GM10248 (cell line): ENCODE results near the gene CAPZB.

Source experiments
- CTCF ChIA-PET: fragments of 300-600 bp; sonication (Branson Sonifier 250); formaldehyde crosslinking; extraction: SDS; loops from one replicate; lab custom pipeline; 2021; ENCODE audit warnings: antibody characterized with exemption; lab: Yijun Ruan, JAX
- POLR2A ChIA-PET: fragments of 350-650 bp; sonication (Branson Sonifier 250); formaldehyde crosslinking; extraction: SDS; loops from one replicate; lab custom pipeline; 2020; ENCODE audit warnings: antibody characterized with exemption; lab: Yijun Ruan, JAX
- DNase-seq: peaks from one replicate; pipeline ENCODE4 v3.0.0; 2012; ENCODE audit errors: extremely low spot score
- TF ChIP-seq, protein P1 (sequence below): IDR thresholded peaks from 2 replicates; pipeline ENCODE4 v1.5.1; 2012; ENCODE audit warnings: mild to moderate bottlenecking, low read depth; ENCODE audit errors: extremely low read depth, missing control alignments, control extremely low read depth

Gene CAPZB

DNA sequence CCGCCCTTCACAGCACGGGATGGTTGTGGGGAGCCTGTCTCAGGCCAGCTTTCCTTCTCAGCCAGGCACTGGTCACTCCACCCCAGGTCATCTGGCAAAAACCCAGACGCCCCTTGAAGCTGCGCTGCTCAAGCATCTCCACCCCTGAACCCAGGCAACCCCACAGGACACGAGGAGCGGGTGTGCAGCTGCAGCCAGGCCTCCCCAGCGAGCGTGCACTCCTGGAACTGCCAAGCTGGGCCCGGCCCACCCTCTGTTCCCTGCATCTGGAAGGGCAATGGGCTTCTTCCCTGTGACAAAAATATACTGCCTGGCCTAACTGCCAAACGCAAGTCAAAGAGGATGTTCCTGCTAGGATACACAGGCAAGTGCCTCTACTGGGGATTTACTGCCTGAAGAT lies 133.5 kb downstream of the CAPZB start:
- CTCF ChIA-PET: interaction anchor here (1.0 to 2.0 kb wide), 2 partner anchors 10 to 299 kb away, joined by 3 to 7 read pairs; no protein-coding TSS in a partner anchor
- TF ChIP-seq, protein P1, sequence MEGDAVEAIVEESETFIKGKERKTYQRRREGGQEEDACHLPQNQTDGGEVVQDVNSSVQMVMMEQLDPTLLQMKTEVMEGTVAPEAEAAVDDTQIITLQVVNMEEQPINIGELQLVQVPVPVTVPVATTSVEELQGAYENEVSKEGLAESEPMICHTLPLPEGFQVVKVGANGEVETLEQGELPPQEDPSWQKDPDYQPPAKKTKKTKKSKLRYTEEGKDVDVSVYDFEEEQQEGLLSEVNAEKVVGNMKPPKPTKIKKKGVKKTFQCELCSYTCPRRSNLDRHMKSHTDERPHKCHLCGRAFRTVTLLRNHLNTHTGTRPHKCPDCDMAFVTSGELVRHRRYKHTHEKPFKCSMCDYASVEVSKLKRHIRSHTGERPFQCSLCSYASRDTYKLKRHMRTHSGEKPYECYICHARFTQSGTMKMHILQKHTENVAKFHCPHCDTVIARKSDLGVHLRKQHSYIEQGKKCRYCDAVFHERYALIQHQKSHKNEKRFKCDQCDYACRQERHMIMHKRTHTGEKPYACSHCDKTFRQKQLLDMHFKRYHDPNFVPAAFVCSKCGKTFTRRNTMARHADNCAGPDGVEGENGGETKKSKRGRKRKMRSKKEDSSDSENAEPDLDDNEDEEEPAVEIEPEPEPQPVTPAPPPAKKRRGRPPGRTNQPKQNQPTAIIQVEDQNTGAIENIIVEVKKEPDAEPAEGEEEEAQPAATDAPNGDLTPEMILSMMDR: no peak
- POLR2A ChIA-PET: no interaction called here
- no peak for DNase-seq

DNA sequence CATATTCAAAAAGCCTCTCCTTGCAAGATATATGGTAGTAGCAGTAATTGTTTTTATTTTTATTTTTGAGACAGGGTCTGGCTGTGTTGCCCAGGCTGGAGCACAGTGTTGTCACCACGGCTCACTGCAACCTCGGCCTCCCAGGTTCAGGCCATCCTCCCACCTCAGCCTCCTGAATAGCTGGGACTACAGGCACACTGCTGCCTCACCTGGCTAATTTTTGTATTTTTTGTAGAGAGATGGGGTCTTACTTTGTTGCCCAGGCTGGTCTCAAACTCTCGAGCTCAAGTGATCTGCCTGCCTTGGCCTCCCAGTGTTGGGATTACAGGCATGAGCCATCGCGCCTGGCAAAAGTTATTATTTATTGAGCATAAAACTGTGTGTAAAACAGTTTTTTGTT lies 134.8 kb downstream of the CAPZB start:
- CTCF ChIA-PET: interaction anchor here (1.7 to 2.0 kb wide), 2 partner anchors 9 to 300 kb away, joined by 4 to 7 read pairs; no protein-coding TSS in a partner anchor
- POLR2A ChIA-PET: no interaction called here
- TF ChIP-seq, protein P1: no peak
- DNase-seq: no peak

DNA sequence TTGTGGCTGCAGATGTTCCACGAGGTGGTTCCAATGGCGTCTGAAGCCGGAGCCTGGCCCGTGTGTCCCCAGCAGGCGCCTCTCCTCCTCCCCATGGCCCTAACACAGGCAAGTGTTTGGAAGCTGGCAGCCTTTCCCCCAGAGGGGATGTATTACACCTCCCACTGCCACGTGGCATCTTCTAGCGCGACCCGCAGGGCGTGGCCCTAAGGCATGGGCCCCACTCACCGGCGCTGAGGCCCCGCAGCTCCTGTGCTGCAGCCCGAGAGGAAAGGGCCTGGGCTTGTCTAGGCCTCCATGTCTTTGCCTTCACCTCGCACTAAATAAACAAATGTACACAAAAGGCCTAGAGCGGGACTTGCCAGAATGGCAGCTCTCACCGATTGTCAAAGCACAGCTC lies 135.3 kb downstream of the CAPZB start:
- CTCF ChIA-PET: interaction anchor here (1.2 to 1.7 kb wide), 2 partner anchors 11 to 301 kb away, joined by 3 to 4 read pairs; no protein-coding TSS in a partner anchor

DNA sequence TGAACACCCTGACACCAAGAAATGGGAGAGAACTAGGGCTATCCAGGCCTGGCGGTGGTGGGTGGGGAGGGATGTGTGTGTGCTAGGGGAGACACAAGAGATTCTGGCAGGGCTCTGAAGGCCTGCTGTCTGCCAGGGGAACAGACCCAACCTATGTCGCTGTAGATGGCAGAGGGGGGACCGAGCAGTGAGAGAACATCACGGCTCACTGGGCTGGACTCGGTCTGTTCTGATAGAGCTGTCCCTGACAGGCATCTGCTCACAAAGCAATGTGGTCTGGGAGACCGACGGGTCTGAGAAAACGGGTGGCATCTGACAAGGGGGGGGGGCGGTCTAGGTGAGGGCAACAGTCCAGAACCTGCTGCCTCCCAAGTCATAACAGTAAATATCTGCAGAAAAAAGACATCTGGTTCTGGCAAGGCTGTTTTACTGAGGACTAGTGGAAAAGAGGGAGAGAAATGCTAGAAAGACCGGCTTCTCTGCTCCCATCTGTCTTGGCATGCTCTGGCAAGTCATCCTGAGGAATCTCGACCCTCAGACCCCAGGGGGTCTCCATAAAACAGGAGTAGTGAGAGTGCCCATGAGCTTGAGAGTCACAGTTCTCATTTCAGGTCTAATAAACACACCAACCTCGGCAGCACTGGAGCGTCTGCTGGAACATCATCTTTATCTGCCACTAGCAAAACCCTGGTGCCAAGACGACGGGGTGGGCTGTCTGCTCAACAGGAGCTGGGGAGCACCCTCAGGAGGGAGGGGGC lies 136.7 kb downstream of the CAPZB start:
- CTCF ChIA-PET: interaction anchor here (0.8 to 2.7 kb wide), 5 partner anchors 8 to 314 kb away, joined by 3 to 11 read pairs (median 3); no protein-coding TSS in a partner anchor
- POLR2A ChIA-PET: no interaction called here
- DNase-seq: no peak
- TF ChIP-seq, protein P1: no peak

More for the DNA sequence above, 135.3 kb downstream of the CAPZB start:
- DNase-seq: no peak
- POLR2A ChIA-PET: no interaction called here
- TF ChIP-seq, protein P1: no peak

DNA sequence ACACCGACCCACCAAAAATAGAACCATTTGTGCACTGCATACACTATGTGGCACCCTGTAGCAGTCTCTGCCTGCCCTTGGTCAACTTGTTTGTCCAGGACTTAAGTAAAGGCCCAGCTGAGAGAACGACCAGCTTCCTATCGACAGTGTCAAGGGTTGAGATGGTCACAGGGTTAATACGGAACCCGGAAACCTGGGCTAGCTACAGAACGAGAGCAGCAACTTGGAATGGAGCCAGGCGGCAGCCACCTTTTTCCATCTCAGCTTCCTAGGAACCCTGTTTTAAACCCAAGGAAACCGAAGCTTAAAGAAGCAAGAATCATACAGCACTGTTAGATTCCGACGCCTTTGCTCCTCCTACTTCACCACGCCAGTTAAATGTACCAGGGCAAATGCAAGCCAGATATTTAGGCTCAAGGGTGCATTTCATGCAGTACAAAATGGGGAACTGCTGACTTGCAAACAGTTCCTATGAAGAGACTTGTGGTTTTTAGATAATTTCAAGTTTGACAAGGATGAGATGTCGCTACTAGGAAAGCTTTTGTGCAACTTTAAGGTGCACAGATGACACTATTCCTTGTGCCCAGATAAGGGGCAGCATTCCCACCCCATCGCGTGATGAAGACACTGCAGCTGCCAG lies 137.7 kb downstream of the CAPZB start:
- no peak for DNase-seq

DNA sequence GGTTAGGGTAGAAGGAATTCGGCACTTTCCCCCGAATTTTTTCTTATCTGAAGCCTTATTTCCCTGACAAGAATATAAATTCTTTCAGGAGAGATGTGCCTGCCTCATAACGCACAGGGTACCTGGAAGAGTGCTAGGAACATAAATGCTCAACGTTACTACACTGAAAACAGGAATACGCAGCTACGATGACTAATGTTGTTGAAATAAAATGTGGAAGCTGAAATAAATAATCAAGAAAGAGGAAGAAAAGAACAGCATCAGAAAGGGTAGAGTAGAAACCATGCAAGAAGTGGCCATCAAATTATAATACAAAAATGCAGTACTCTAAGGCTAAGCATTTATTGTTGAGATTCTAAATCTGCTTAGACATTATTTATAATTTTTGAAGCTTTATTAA lies 139.3 kb downstream of the CAPZB start:
- CTCF ChIA-PET: interaction anchor here (1.4 to 2.7 kb wide), 6 partner anchors 9 to 315 kb away, joined by 3 to 11 read pairs (median 6); no protein-coding TSS in a partner anchor
- TF ChIP-seq, protein P1: no peak
- POLR2A ChIA-PET: no interaction called here
- no peak for DNase-seq

More for the DNA sequence above, 137.7 kb downstream of the CAPZB start:
- TF ChIP-seq, protein P1: no peak
- POLR2A ChIA-PET: no interaction called here
- CTCF ChIA-PET: interaction anchor here (0.9 to 2.7 kb wide), 4 partner anchors 13 to 314 kb away, joined by 3 to 11 read pairs (median 5); no protein-coding TSS in a partner anchor
